Measurements from ENCODE around the gene AGBL1. TPM values are rescaled to one million over a fixed set of nuclear protein-coding genes. Genes with fewer than 3 reads are reported as not detected.

The AGBL1 gene
- total and polyA plus RNA-seq, 2 donors (not counting 1 experiment from before 2014, with no cell fraction given), result not detected

DNA sequence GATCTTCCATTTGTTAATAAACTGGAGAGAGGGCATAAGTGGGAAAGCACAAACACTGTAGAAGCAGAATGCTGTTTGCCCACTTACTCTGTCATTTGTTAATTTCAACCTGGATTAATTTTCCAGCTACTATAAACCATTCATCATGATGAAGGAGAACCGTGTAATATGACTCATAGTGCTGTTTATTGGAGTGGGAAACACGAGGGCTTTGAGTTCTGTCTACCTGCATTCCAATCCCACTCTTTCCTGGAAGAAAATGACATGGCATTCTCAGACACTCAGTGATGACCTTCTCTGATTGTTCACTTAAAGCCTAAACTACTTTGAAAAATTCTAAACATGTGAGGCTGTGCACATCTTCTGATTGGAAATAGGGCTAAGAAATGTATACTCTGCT lies 826.7 kb downstream of the AGBL1 start:
- Histone ChIP-seq H2AFZ (ENCODE audit: insufficient read depth, low read depth, low read length, poor library complexity, severe bottlenecking) (no peak overlapping the region), H3K4me1 (ENCODE audit: control insufficient read depth in 2 of 2, insufficient read depth in 2 of 2, low read length in 2 of 2) (no peaks in the 10 kb centered on the region), H4K20me1 (ENCODE audit: control insufficient read depth, insufficient read depth, low read length, poor library complexity, severe bottlenecking) (no peaks in the 10 kb centered on the region), H3K4me3 (ENCODE audit: control extremely low read depth in 1 of 5, extremely low read depth in 1 of 5, insufficient read depth in 1 of 5, low read depth in 2 of 5, low read length in 4 of 5) (no peak overlapping the region), H3K79me2 (ENCODE audit: control insufficient read depth, insufficient read depth, low read length) (no peaks in the 10 kb centered on the region), H3K27me3 (replicated peaks in 1 of 4; ENCODE audit: control extremely low read depth in 1 of 4, control insufficient read depth in 3 of 4, insufficient read depth in 4 of 4, low read length in 3 of 4) (no peaks in the 10 kb centered on the region), H3K27ac (ENCODE audit: low read length in 2 of 2) (no peak overlapping the region), H3K36me3 (replicated peaks in 1 of 2; ENCODE audit: control extremely low read depth in 1 of 2, control insufficient read depth in 1 of 2, extremely low read depth in 1 of 2, insufficient read depth in 2 of 2, low read length in 1 of 2) (no peaks in the 10 kb centered on the region), H3K9ac (ENCODE audit: low read length) (no peak overlapping the region), H3K4me2 (replicated peaks; ENCODE audit: low read depth, low read length, poor library complexity, severe bottlenecking) (no peak overlapping the region), H3K9me3 (ENCODE audit: control extremely low read depth in 1 of 3, control insufficient read depth in 2 of 3, insufficient read depth in 1 of 3, low read length in 2 of 3) (no peaks in the 10 kb centered on the region)
- Mint-ChIP-seq H3K4me1 (no peaks in the 10 kb centered on the region), H3K9me3 (ENCODE audit: insufficient read depth) (peaks cover 6% of the 10 kb centered on the region), H3K27ac (no peak overlapping the region), H3K4me3 (no peak overlapping the region), H3K27me3 (no peaks in the 10 kb centered on the region)
- POLR2A ChIA-PET, result no interaction called here
- no peak for DNase-seq
- CTCF ChIA-PET, result no interaction called here
- ATAC-seq (ENCODE audit: low read depth), result no peak
- intact Hi-C loops (cut with micrococcal nuclease), result no loop called here
- no CpG with 5 or more reads among the region's 2 CpGs for WGBS (ENCODE audit: insufficient coverage)
- TF ChIP-seq, protein P1, sequence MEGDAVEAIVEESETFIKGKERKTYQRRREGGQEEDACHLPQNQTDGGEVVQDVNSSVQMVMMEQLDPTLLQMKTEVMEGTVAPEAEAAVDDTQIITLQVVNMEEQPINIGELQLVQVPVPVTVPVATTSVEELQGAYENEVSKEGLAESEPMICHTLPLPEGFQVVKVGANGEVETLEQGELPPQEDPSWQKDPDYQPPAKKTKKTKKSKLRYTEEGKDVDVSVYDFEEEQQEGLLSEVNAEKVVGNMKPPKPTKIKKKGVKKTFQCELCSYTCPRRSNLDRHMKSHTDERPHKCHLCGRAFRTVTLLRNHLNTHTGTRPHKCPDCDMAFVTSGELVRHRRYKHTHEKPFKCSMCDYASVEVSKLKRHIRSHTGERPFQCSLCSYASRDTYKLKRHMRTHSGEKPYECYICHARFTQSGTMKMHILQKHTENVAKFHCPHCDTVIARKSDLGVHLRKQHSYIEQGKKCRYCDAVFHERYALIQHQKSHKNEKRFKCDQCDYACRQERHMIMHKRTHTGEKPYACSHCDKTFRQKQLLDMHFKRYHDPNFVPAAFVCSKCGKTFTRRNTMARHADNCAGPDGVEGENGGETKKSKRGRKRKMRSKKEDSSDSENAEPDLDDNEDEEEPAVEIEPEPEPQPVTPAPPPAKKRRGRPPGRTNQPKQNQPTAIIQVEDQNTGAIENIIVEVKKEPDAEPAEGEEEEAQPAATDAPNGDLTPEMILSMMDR (IDR thresholded peaks at IDR 0.05), result no peak
- TF ChIP-seq EZH2 (IDR thresholded peaks at IDR 0.05; ENCODE audit: borderline replicate concordance, insufficient read depth, low read depth, low read length, poor library complexity, severe bottlenecking), result no peak

DNA sequence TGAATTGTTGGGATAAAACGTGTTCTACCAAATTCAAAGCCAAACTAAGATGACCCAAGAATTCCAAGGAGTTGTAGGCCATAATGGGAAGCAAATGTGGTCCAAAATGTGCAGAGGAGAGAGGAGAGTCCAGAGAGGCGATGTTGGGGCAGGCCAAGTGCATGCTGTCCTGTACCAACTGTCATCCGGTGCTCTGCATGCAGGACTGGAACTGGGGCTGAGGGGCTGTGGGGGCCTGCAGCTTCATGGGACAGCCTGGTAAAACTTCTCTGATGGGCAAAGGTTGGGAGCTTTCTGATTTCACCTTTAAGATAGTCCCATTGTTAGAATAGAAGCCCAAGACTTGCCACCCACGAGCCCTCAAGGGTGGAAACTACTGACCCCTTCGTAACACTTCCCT lies 831.4 kb downstream of the AGBL1 start:
- ATAC-seq (ENCODE audit: low read depth), result no peak
- H3K79me2 ChIP-seq (ENCODE audit: control insufficient read depth, insufficient read depth, low read length), result no peaks in the 10 kb centered on the region
- H3K36me3 ChIP-seq (replicated peaks in 1 of 2; ENCODE audit: control extremely low read depth in 1 of 2, control insufficient read depth in 1 of 2, extremely low read depth in 1 of 2, insufficient read depth in 2 of 2, low read length in 1 of 2), result no peaks in the 10 kb centered on the region
- no peak overlapping the region for H3K4me3 Mint-ChIP-seq
- H3K27me3 Mint-ChIP-seq, result no peaks in the 10 kb centered on the region
- H3K4me1 Mint-ChIP-seq, result no peaks in the 10 kb centered on the region
- no peaks in the 10 kb centered on the region for H4K20me1 ChIP-seq (ENCODE audit: control insufficient read depth, insufficient read depth, low read length, poor library complexity, severe bottlenecking)
- no peak overlapping the region for H3K27ac ChIP-seq (ENCODE audit: low read length in 2 of 2)
- no peak overlapping the region for H3K9ac ChIP-seq (ENCODE audit: low read length)
- H3K4me3 ChIP-seq (ENCODE audit: control extremely low read depth in 1 of 5, extremely low read depth in 1 of 5, insufficient read depth in 1 of 5, low read depth in 2 of 5, low read length in 4 of 5), result no peak overlapping the region
- no peak overlapping the region for H2AFZ ChIP-seq (ENCODE audit: insufficient read depth, low read depth, low read length, poor library complexity, severe bottlenecking)
- no peak for TF ChIP-seq EZH2 (IDR thresholded peaks at IDR 0.05; ENCODE audit: borderline replicate concordance, insufficient read depth, low read depth, low read length, poor library complexity, severe bottlenecking)
- TF ChIP-seq, protein P1 (IDR thresholded peaks at IDR 0.05), result no peak
- H3K9me3 ChIP-seq (ENCODE audit: control extremely low read depth in 1 of 3, control insufficient read depth in 2 of 3, insufficient read depth in 1 of 3, low read length in 2 of 3), result peaks cover 0 to 3% (median 0%) of the 10 kb centered on the region in 3 donors
- no peak overlapping the region for H3K27ac Mint-ChIP-seq
- intact Hi-C loops (cut with micrococcal nuclease), result no loop called here
- no peaks in the 10 kb centered on the region for H3K4me1 ChIP-seq (ENCODE audit: control insufficient read depth in 2 of 2, insufficient read depth in 2 of 2, low read length in 2 of 2)
- DNase-seq, result no peak
- 25% methylated on average over 2 of the region's 5 CpGs for WGBS (ENCODE audit: insufficient coverage)
- H3K4me2 ChIP-seq (replicated peaks; ENCODE audit: low read depth, low read length, poor library complexity, severe bottlenecking), result no peak overlapping the region
- H3K9me3 Mint-ChIP-seq (ENCODE audit: insufficient read depth), result peaks cover 6% of the 10 kb centered on the region
- ChIA-PET CTCF (no interaction called here), POLR2A (no interaction called here)
- no peaks in the 10 kb centered on the region for H3K27me3 ChIP-seq (replicated peaks in 1 of 4; ENCODE audit: control extremely low read depth in 1 of 4, control insufficient read depth in 3 of 4, insufficient read depth in 4 of 4, low read length in 3 of 4)

Measured in B cell (primary cell).